Measurements from ENCODE around the gene GPRC5D.

- TF ChIP-seq CTCF (IDR thresholded peaks at IDR 0.05 in 2 of 3, conservative IDR thresholded peaks at IDR 0.05 in 1 of 3; ENCODE audit: insufficient read depth in 2 of 3, low read depth in 1 of 3, low read length in 3 of 3) (no peak), REST (IDR thresholded peaks at IDR 0.05; ENCODE audit: borderline replicate concordance) (no peak), REST (CRISPR knock-in tag; IDR thresholded peaks at IDR 0.05; ENCODE audit: low read depth) (no peak), CBFB (CRISPR knock-in tag; IDR thresholded peaks at IDR 0.05) (no peak), KAT7 (CRISPR knock-in tag; IDR thresholded peaks at IDR 0.05; ENCODE audit: borderline replicate concordance) (no peak)
Measured at GRCh38 chr12:12939888-12940287, 12.1 kb downstream of the GPRC5D start.
